SK-N-SH (cell line): Measurements from ENCODE around the gene ELFN2. TPM values are rescaled to one million over a fixed set of nuclear protein-coding genes. Genes with fewer than 3 reads are reported as not detected.

Experiments
- CTCF ChIA-PET: fragments of 300-600, 350-600 bp; formaldehyde crosslinking; extraction: SDS; loops from one replicate; lab custom pipeline; 2021; lab: Yijun Ruan, JAX
- POLR2A ChIA-PET: fragments of 350-600 bp; sonication (Branson Sonifier 250); formaldehyde crosslinking; extraction: SDS; loops from one replicate; lab custom pipeline; 2020; ENCODE audit warnings: antibody characterized with exemption, inconsistent platforms; lab: Yijun Ruan, JAX
- DNase-seq: peaks from one replicate; pipeline ENCODE4 v3.0.0; 2012
- H2AFZ ChIP-seq: fragments of 200-600 bp; sonication (generic); 2 replicates; pipeline ENCODE4 v1.8.1; 2016; ENCODE audit warnings: antibody characterized with exemption, mild to moderate bottlenecking, low read depth
- H3F3A ChIP-seq: fragments of 200-600 bp; sonication (generic); replicated peaks from 2 replicates; pipeline ENCODE3; 2016; ENCODE audit warnings: antibody characterized with exemption, mild to moderate bottlenecking; ENCODE audit not compliant: insufficient read depth
- H3K27ac ChIP-seq, 2 experiments: fragments of 200-500 bp in 1 of 2; fragments of 200-600 bp in 1 of 2; sonication (Bioruptor generic) in 1 of 2; sonication (generic), shearing (Covaris generic) in 1 of 2; 2 replicates each; pipeline versions ENCODE4 v1.5.1 to v1.6.1; 2014 to 2016; ENCODE audit warnings: low read depth in 2 of 2, inconsistent platforms in 1 of 2, low read length in 1 of 2, mild to moderate bottlenecking in 1 of 2, mixed read lengths in 1 of 2
- H3K27me3 ChIP-seq: fragments of 200-600 bp; sonication (generic), shearing (Covaris generic); 2 replicates; pipeline ENCODE4 v1.6.1; 2016; ENCODE audit warnings: mixed run types; ENCODE audit not compliant: insufficient read depth
- H3K36me3 ChIP-seq, 2 experiments: fragments of 200-500 bp in 1 of 2; fragments of 200-600 bp in 1 of 2; sonication (Bioruptor generic) in 1 of 2; sonication (generic) in 1 of 2; replicated peaks in 1 of 2; 2 replicates each; pipeline versions ENCODE3 to v1.5.1; 2014 to 2016; ENCODE audit warnings: low read length in 1 of 2, mild to moderate bottlenecking in 1 of 2; ENCODE audit not compliant: insufficient read depth in 2 of 2, control insufficient read depth in 1 of 2
- H3K4me1 ChIP-seq, 2 experiments: fragments of 200-500 bp in 1 of 2; fragments of 200-600 bp in 1 of 2; sonication (Bioruptor generic) in 1 of 2; sonication (generic), shearing (Covaris generic) in 1 of 2; 2 replicates each; pipeline versions ENCODE4 v1.5.1 to v1.6.1; 2014 to 2016; ENCODE audit warnings: low read depth in 1 of 2, low read length in 1 of 2, mixed run types in 1 of 2; ENCODE audit not compliant: insufficient read depth in 2 of 2, control insufficient read depth in 1 of 2
- H3K4me2 ChIP-seq: fragments of 200-600 bp; sonication (generic), shearing (Covaris generic); 2 replicates; pipeline ENCODE4 v1.6.1; 2017; ENCODE audit warnings: mixed run types
- H3K4me3 ChIP-seq, 2 experiments: fragments of 200-500 bp in 1 of 2; fragments of 200-600 bp in 1 of 2; sonication (Bioruptor generic) in 1 of 2; sonication (generic), shearing (Covaris generic) in 1 of 2; 2 replicates each; pipeline versions ENCODE4 v1.5.1 to v1.8.1; 2014 to 2016; ENCODE audit warnings: low read depth in 2 of 2, inconsistent platforms in 1 of 2, low read length in 1 of 2, mild to moderate bottlenecking in 1 of 2, mixed read lengths in 1 of 2, moderate library complexity in 1 of 2
- H3K79me2 ChIP-seq: fragments of 200-600 bp; sonication (generic); 2 replicates; pipeline ENCODE4 v1.8.1; 2017; ENCODE audit warnings: mild to moderate bottlenecking; ENCODE audit not compliant: insufficient read depth
- H3K9ac ChIP-seq: fragments of 200-600 bp; sonication (generic); 2 replicates; pipeline ENCODE4 v1.6.1; 2017; ENCODE audit warnings: mixed run types
- H3K9me2 ChIP-seq: fragments of 200-600 bp; sonication (generic); 2 replicates; pipeline ENCODE4 v1.6.1; 2017; ENCODE audit warnings: mixed run types
- H3K9me3 ChIP-seq: fragments of 200-600 bp; sonication (generic); 2 replicates; pipeline ENCODE4 v1.6.1; 2017; ENCODE audit warnings: mixed run types, mild to moderate bottlenecking, moderate library complexity
- H4K20me1 ChIP-seq: fragments of 200-600 bp; sonication (generic); 2 replicates; pipeline ENCODE4 v1.6.1; 2017; ENCODE audit warnings: mild to moderate bottlenecking, mixed run types; ENCODE audit not compliant: insufficient read depth
- CTCF ChIP-seq: fragments of 200-600 bp; sonication (generic); IDR thresholded peaks from 2 replicates; pipeline ENCODE4 v1.6.1; 2017; ENCODE audit warnings: antibody characterized with exemption, mild to moderate bottlenecking, moderate library complexity
- EP300 ChIP-seq, 2 experiments: IDR thresholded peaks; 2 replicates each; pipeline versions ENCODE4 v1.4.0 to v1.6.1; 2012; ENCODE audit warnings: borderline replicate concordance in 1 of 2, low read depth in 1 of 2, low read length in 1 of 2
- EZH2phosphoT487 ChIP-seq: fragments of 200-600 bp; sonication (generic); IDR thresholded peaks from 2 replicates; pipeline ENCODE4 v1.6.1; 2017; ENCODE audit warnings: low read depth, mixed run types, mild to moderate bottlenecking, antibody characterized with exemption, moderate library complexity, borderline replicate concordance
- FOSL2 ChIP-seq: IDR thresholded peaks from 2 replicates; pipeline ENCODE4 v1.4.0; 2012; ENCODE audit warnings: low read depth, mild to moderate bottlenecking, moderate library complexity, borderline replicate concordance
- FOXJ3 ChIP-seq: sonication (generic); formaldehyde crosslinking; IDR thresholded peaks from 2 replicates; pipeline ENCODE4 v1.5.1; 2020; ENCODE audit warnings: mild to moderate bottlenecking, missing genetic modification reagents
- JUND ChIP-seq: IDR thresholded peaks from 2 replicates; pipeline ENCODE4 v1.4.0; 2012
- NFIC ChIP-seq: IDR thresholded peaks from 2 replicates; pipeline ENCODE4 v1.4.0; 2012; ENCODE audit warnings: borderline replicate concordance
- TCF12 ChIP-seq: IDR thresholded peaks from 2 replicates; pipeline ENCODE4 v1.4.0; 2012
- USF2 ChIP-seq: fragments of 150-350 bp; IDR thresholded peaks from 2 replicates; pipeline ENCODE4 v1.6.1; 2017; ENCODE audit warnings: antibody characterized with exemption, low read length, low read depth, borderline replicate concordance
- WGBS: methylation state at CpG from one replicate; pipeline ENCODE4 v1.1.6; 2017; ENCODE audit warnings: low lambda C conversion rate; 5-methylcytosine and 5-hydroxymethylcytosine counted together
- polyA plus RNA-seq, 3 experiments: library from polyadenylated mRNA; depleted of rRNA; stranded (reverse); fragments of >200 nt; gene quantifications; 2 replicates each; pipeline ENCODE4 v1.2.3, GENCODE V29; 2012

Gene ELFN2
- polyA plus RNA-seq, 1 of the 3 experiments (the other 2 are of a cell fraction): 2.8 TPM

DNA sequence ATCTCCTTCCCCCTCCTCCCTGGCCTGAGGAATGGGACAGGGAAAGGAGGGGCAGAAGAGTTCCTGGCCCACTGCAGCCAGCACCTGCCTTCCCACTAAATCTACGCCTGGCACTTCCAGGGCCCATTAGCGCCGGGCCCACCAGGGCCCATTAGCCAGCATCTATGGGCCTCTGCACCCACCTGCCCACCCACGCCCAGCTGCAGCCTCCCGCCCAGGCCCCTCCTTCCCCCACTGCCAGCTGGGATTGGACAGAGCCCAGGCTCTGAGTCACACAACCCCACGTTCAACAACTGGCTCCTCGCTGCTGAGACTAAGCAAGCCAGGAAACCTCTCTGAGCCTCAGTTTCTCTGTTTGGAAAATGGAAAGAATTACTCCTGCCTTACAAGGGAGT, 96.2 kb downstream of the ELFN2 start:
- no peak for TF ChIP-seq EZH2phosphoT487
- peak; percentile 72 for TF ChIP-seq FOSL2
- peak; percentile 51; the same call in 1 of the 2 replicates for TF ChIP-seq TCF12
- TF ChIP-seq JUND: peak; percentile 48
- peak; percentile 36; the same call in 1 of the 2 replicates for TF ChIP-seq NFIC
- no peak for TF ChIP-seq EP300 (IDR thresholded peaks at IDR 0.05; ENCODE audit: borderline replicate concordance in 1 of 2, low read depth in 1 of 2, low read length in 1 of 2)
- H3K9me3 ChIP-seq: no peaks in the 10 kb centered on the region
- no peaks in the 10 kb centered on the region for H4K20me1 ChIP-seq
- H3F3A ChIP-seq: peaks cover 26% of the 10 kb centered on the region
- DNase-seq: no peak
- no peaks in the 10 kb centered on the region for H3K36me3 ChIP-seq
- no peaks in the 10 kb centered on the region for H3K27me3 ChIP-seq
- H3K4me2 ChIP-seq: no peak overlapping the region
- H3K27ac ChIP-seq: no peak overlapping the region
- H3K9me2 ChIP-seq: no peaks in the 10 kb centered on the region
- CTCF ChIA-PET: interaction anchor here (0.8 to 5.5 kb wide), 7 partner anchors 9 to 236 kb away, joined by 3 to 46 read pairs (median 3); no protein-coding TSS in a partner anchor
- no peak overlapping the region for H2AFZ ChIP-seq
- H3K4me1 ChIP-seq: peaks cover 14 to 26% of the 10 kb centered on the region in 2 experiments; a peak in 3 of 4 replicates
- no peaks in the 10 kb centered on the region for H3K79me2 ChIP-seq
- 21% methylated on average over 3 of the region's 7 CpGs for WGBS
- POLR2A ChIA-PET: no interaction called here
- no peak overlapping the region for H3K9ac ChIP-seq
- no peak overlapping the region for H3K4me3 ChIP-seq

- no peaks in the 10 kb centered on the region for H3K27me3 ChIP-seq
- H3K4me1 ChIP-seq: peaks cover 13 to 26% of the 10 kb centered on the region in 2 experiments; a peak in 3 of 4 replicates
- H3K36me3 ChIP-seq: no peaks in the 10 kb centered on the region
- no peak overlapping the region for H3K4me3 ChIP-seq
- no peaks in the 10 kb centered on the region for H4K20me1 ChIP-seq
- 59% methylated on average over 9 of the region's 9 CpGs for WGBS
- CTCF ChIA-PET: interaction anchor here (0.7 to 5.5 kb wide), 8 partner anchors 9 to 128 kb away, joined by 3 to 46 read pairs (median 5); no protein-coding TSS in a partner anchor
- no peaks in the 10 kb centered on the region for H3K9me3 ChIP-seq
- no peak overlapping the region for H3K27ac ChIP-seq
- TF ChIP-seq CTCF (peak; percentile 30; the same call in 1 of the 2 replicates), FOXJ3 (no peak), USF2 (no peak)
- TF ChIP-seq, all 33 proteins: peak for 1
- no peaks in the 10 kb centered on the region for H3K79me2 ChIP-seq
- POLR2A ChIA-PET: no interaction called here
- no peak overlapping the region for H3K9ac ChIP-seq
- no peak overlapping the region for H3K4me2 ChIP-seq
- DNase-seq: peak; percentile 86
- no peaks in the 10 kb centered on the region for H3K9me2 ChIP-seq
- H3F3A ChIP-seq: peaks cover 26% of the 10 kb centered on the region
- H2AFZ ChIP-seq: no peak overlapping the region
Measured at GRCh38 chr22:37330200-37331033, 96.9 kb downstream of the ELFN2 start.
